ENCODE data around the gene CLDN2. TPM values are rescaled to one million over a fixed set of nuclear protein-coding genes. Genes with fewer than 3 reads are reported as not detected.

Gene CLDN2
- total and polyA plus RNA-seq, 2 donors from 2014 or later, result 74.1 to 140 TPM

GRCh38 chrX:106972896-106973295 lies 52.7 kb downstream of the CLDN2 start:
- FAIRE-seq (no peak), DNase-seq (no peak)
- Histone ChIP-seq H3K4me1 (ENCODE audit: control insufficient read depth in 2 of 3, insufficient read depth in 2 of 3, low read depth in 1 of 3, low read length in 3 of 3) (no peaks in the 10 kb centered on the region), H3K27me3 (ENCODE audit: control insufficient read depth, insufficient read depth, low read length) (no peaks in the 10 kb centered on the region), H3K27ac (ENCODE audit: low read depth in 2 of 2, low read length in 2 of 2) (no peak overlapping the region), H3K36me3 (ENCODE audit: control insufficient read depth in 2 of 3, insufficient read depth in 3 of 3, low read length in 3 of 3) (no peaks in the 10 kb centered on the region), H3K9me3 (ENCODE audit: control insufficient read depth in 2 of 3, insufficient read depth in 1 of 3, low read length in 3 of 3) (no peaks in the 10 kb centered on the region), H3K4me3 (ENCODE audit: low read length in 3 of 3) (no peak overlapping the region), H3K9ac (ENCODE audit: low read length in 3 of 3) (no peak overlapping the region)
- intact Hi-C loops (cut with DNase I), result no loop called here
- TF ChIP-seq CTCF (IDR thresholded peaks at IDR 0.05; ENCODE audit: borderline replicate concordance, extremely low read depth, insufficient read depth), result no peak

- Histone ChIP-seq H3K27me3 (ENCODE audit: control insufficient read depth, insufficient read depth, low read length) (no peaks in the 10 kb centered on the region), H3K9ac (ENCODE audit: low read length in 3 of 3) (no peak overlapping the region), H3K4me1 (ENCODE audit: control insufficient read depth in 2 of 3, insufficient read depth in 2 of 3, low read depth in 1 of 3, low read length in 3 of 3) (no peaks in the 10 kb centered on the region), H3K4me3 (ENCODE audit: low read length in 3 of 3) (no peak overlapping the region), H3K27ac (ENCODE audit: low read depth in 2 of 2, low read length in 2 of 2) (no peak overlapping the region), H3K9me3 (ENCODE audit: control insufficient read depth in 2 of 3, insufficient read depth in 1 of 3, low read length in 3 of 3) (no peaks in the 10 kb centered on the region), H3K36me3 (ENCODE audit: control insufficient read depth in 2 of 3, insufficient read depth in 3 of 3, low read length in 3 of 3) (no peaks in the 10 kb centered on the region)
- no peak for FAIRE-seq
- TF ChIP-seq CTCF (IDR thresholded peaks at IDR 0.05; ENCODE audit: borderline replicate concordance, extremely low read depth, insufficient read depth), result no peak
- DNase-seq, result no peak
- intact Hi-C loops (cut with DNase I), result no loop called here
These were observed 53.4 kb downstream of the CLDN2 start for GRCh38 chrX:106973433-106974149.

- Histone ChIP-seq H3K27ac (ENCODE audit: low read depth in 2 of 2, low read length in 2 of 2) (no peak overlapping the region), H3K36me3 (ENCODE audit: control insufficient read depth in 2 of 3, insufficient read depth in 3 of 3, low read length in 3 of 3) (no peaks in the 10 kb centered on the region), H3K9ac (ENCODE audit: low read length in 3 of 3) (no peak overlapping the region), H3K4me1 (ENCODE audit: control insufficient read depth in 2 of 3, insufficient read depth in 2 of 3, low read depth in 1 of 3, low read length in 3 of 3) (no peaks in the 10 kb centered on the region), H3K27me3 (ENCODE audit: control insufficient read depth, insufficient read depth, low read length) (no peaks in the 10 kb centered on the region), H3K9me3 (ENCODE audit: control insufficient read depth in 2 of 3, insufficient read depth in 1 of 3, low read length in 3 of 3) (no peaks in the 10 kb centered on the region), H3K4me3 (ENCODE audit: low read length in 3 of 3) (no peak overlapping the region)
- TF ChIP-seq CTCF (IDR thresholded peaks at IDR 0.05; ENCODE audit: borderline replicate concordance, extremely low read depth, insufficient read depth), result no peak
- DNase-seq (no peak), FAIRE-seq (no peak)
- intact Hi-C loops (cut with DNase I), result no loop called here
These were observed 56.2 kb downstream of the CLDN2 start for GRCh38 chrX:106976416-106976815.

Other genes with a start within 250 kb of the CLDN2 start
- 18.9 TPM for gene RNF128, start 193.7 kb upstream of the CLDN2 start, total RNA-seq
- 18.4 TPM for gene RNF128, start 193.7 kb upstream of the CLDN2 start, polyA plus RNA-seq (ENCODE audit: insufficient read depth, low read depth, low replicate concordance)
- gene TBC1D8B, start 117.7 kb upstream of the CLDN2 start, total RNA-seq, result 9.7 TPM
- gene TBC1D8B, start 117.7 kb upstream of the CLDN2 start, polyA plus RNA-seq (ENCODE audit: insufficient read depth, low read depth, low replicate concordance), result 3.5 TPM
- gene RIPPLY1, start 17.1 kb upstream of the CLDN2 start, total RNA-seq, result 0.50 TPM
- 6.9 TPM for gene RIPPLY1, start 17.1 kb upstream of the CLDN2 start, polyA plus RNA-seq (ENCODE audit: insufficient read depth, low read depth, low replicate concordance)
- gene MORC4, start 79.8 kb downstream of the CLDN2 start, total RNA-seq, result 12.6 TPM
- gene MORC4, start 79.8 kb downstream of the CLDN2 start, polyA plus RNA-seq (ENCODE audit: insufficient read depth, low read depth, low replicate concordance), result 8.2 TPM
- 20.9 TPM for gene RBM41, start 198.4 kb downstream of the CLDN2 start, total RNA-seq
- 3.5 TPM for gene RBM41, start 198.4 kb downstream of the CLDN2 start, polyA plus RNA-seq (ENCODE audit: insufficient read depth, low read depth, low replicate concordance)